Body of pancreas (tissue), 4 donors: ENCODE results near the gene PRELID2.

Experiments used
- POLR2A ChIP-seq, 3 donors: fragments of 450-650 bp; IDR thresholded peaks; one replicate each; pipeline ENCODE4 v1.6.1; 2016; ENCODE audit warnings: antibody characterized with exemption in 3 of 3, mild to moderate bottlenecking in 2 of 3
- TF ChIP-seq, protein P1 (sequence below), 7 experiments: fragments of 450-650 bp in 4 of 7; fragments of 200-600 bp in 3 of 7; sonication (generic) in 3 of 7; IDR thresholded peaks; one replicate each; pipeline ENCODE4 v1.5.1; 2016 to 2019; ENCODE audit warnings: antibody characterized with exemption in 7 of 7

- TF ChIP-seq, protein P1, sequence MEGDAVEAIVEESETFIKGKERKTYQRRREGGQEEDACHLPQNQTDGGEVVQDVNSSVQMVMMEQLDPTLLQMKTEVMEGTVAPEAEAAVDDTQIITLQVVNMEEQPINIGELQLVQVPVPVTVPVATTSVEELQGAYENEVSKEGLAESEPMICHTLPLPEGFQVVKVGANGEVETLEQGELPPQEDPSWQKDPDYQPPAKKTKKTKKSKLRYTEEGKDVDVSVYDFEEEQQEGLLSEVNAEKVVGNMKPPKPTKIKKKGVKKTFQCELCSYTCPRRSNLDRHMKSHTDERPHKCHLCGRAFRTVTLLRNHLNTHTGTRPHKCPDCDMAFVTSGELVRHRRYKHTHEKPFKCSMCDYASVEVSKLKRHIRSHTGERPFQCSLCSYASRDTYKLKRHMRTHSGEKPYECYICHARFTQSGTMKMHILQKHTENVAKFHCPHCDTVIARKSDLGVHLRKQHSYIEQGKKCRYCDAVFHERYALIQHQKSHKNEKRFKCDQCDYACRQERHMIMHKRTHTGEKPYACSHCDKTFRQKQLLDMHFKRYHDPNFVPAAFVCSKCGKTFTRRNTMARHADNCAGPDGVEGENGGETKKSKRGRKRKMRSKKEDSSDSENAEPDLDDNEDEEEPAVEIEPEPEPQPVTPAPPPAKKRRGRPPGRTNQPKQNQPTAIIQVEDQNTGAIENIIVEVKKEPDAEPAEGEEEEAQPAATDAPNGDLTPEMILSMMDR (IDR thresholded peaks at IDR 0.05) = no peak
- TF ChIP-seq POLR2A (IDR thresholded peaks at IDR 0.05) = no peak
These were observed 58.3 kb downstream of the PRELID2 start for GRCh38 chr5:145776886-145777285.
